HAP-1 (cell line): Measurements from ENCODE around the gene CDIP1.

ENCODE experiments used
- DNase-seq, 2 experiments: peaks; one replicate each; pipeline ENCODE4 v3.0.0-alpha.2; 2016 to 2020; ENCODE audit warnings: low spot score in 2 of 2
- H3K27me3 ChIP-seq: fragments of 250-450 bp; sonication (Bioruptor Pico); 2 replicates; pipeline ENCODE4 v1.5.1; 2020; ENCODE audit warnings: low read depth, mild to moderate bottlenecking, moderate library complexity
- H3K36me3 ChIP-seq: fragments of 250-450 bp; sonication (Bioruptor Pico); replicated peaks from 2 replicates; pipeline ENCODE4 v1.5.1; 2020; ENCODE audit warnings: mild to moderate bottlenecking
- H3K4me1 ChIP-seq: fragments of 250-450 bp; sonication (Bioruptor Pico); 2 replicates; pipeline ENCODE4 v1.5.1; 2020; ENCODE audit warnings: mild to moderate bottlenecking
- H3K4me3 ChIP-seq: fragments of 250-450 bp; sonication (Bioruptor Pico); 2 replicates; pipeline ENCODE4 v1.5.1; 2020; ENCODE audit warnings: mild to moderate bottlenecking, moderate library complexity
- H3K9me3 ChIP-seq: fragments of 250-450 bp; sonication (Bioruptor Pico); 2 replicates; pipeline ENCODE4 v1.5.1; 2020; ENCODE audit warnings: mild to moderate bottlenecking, moderate library complexity
- in situ Hi-C: fragments of 300-500 bp; cut with MboI; formaldehyde crosslinking; loops from 3 replicates; pipeline ENCODE4 v1.14.3; 2020; ENCODE audit warnings: low sequenced_read_pairs, inconsistent platforms, mixed read lengths

The CDIP1 gene

DNA sequence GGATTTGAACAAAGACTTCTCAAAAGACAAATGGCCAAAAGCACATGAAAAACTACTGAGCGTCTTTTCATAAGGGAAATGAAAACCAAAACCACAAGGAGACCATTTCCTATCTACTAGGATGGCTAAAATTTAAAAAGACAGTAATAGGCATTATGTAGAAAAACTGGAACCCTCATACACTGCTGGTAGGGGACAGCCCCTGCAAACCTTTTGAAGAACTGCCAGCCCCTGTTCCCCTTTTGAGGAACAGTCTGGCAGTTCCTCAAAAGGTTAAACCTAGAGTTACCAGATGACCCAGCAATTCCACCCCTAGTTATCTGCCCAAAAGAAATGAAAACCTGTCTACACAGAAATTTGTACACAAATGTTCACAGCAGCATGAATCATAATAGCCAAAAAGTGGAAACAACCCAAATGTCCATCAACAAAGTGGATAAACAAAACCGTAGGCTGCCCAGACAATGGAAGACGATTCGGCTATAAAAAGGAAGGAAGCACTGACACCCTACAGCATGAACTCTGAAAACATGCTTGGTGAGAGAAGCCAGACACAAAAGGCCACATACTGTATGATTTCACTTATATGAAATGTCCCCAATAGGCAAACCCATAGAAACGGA is 22.9 kb downstream of the CDIP1 start:
- DNase-seq, result no peak
- in situ Hi-C loops, result loop anchor here (5.0 to 10.0 kb wide), 2 partner anchors 72 to 439 kb away; partner anchors contain the start of gene SEC14L5
- Histone ChIP-seq H3K27me3 (no peaks in the 10 kb centered on the region), H3K9me3 (no peaks in the 10 kb centered on the region), H3K36me3 (peaks cover 20% of the 10 kb centered on the region), H3K4me1 (no peaks in the 10 kb centered on the region; the same call in 1 of the 2 replicates), H3K4me3 (no peak overlapping the region)

DNA sequence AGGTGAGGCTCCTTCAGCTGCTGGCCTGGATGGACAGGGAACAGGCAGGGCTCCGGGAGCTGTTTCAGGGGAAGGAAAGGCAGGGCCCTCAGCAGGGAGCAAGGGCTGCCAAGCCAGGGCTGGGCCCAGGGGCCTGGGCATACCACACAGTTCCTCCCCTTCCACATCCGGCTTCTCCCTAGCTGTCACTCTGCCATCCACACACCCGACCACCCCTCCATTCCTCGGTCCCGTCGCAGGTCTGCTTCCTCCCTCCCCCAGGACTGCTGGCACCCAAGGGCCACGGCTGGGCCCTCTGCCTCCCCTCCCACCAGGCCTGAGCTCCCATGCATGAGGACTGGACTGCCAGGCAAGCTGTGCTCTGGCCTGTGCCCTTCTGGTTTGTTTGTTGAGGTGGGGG is 24.0 kb downstream of the CDIP1 start:
- no peaks in the 10 kb centered on the region for H3K27me3 ChIP-seq
- no peaks in the 10 kb centered on the region; the same call in 1 of the 2 replicates for H3K4me1 ChIP-seq
- peaks cover 30% of the 10 kb centered on the region for H3K36me3 ChIP-seq
- DNase-seq, result no peak
- no peak overlapping the region for H3K4me3 ChIP-seq
- no peaks in the 10 kb centered on the region for H3K9me3 ChIP-seq
- in situ Hi-C loops, result loop anchor here (5.0 to 10.0 kb wide), 2 partner anchors 73 to 440 kb away; partner anchors contain the start of gene SEC14L5

DNA sequence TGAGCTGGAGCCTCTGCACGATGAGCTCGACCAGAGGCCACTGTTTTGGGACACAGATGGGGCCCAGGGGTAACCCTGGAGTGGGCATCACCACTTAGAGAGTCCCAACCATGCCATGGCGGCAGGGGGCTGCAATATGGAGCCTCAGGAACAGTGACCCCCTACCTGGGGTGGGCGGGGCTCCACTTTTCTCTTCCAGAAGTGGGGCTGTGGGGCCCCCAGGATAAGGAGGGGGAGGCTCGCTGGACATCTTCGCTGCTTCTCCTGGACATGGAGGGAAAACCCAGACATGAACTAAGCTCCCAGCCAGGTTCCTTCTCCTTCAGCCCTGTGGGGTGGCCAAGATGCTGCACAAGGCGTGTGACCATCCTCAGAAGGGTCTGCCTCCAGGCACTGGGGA is 24.7 kb downstream of the CDIP1 start:
- H3K4me1 ChIP-seq, result no peaks in the 10 kb centered on the region; the same call in 1 of the 2 replicates
- in situ Hi-C loops, result loop anchor here (10.0 kb wide), 1 partner anchor 441 kb away; the partner anchor contains the start of gene SEC14L5
- peaks cover 37% of the 10 kb centered on the region for H3K36me3 ChIP-seq
- H3K4me3 ChIP-seq, result no peak overlapping the region
- no peaks in the 10 kb centered on the region for H3K9me3 ChIP-seq
- H3K27me3 ChIP-seq, result no peaks in the 10 kb centered on the region
- no peak for DNase-seq

DNA sequence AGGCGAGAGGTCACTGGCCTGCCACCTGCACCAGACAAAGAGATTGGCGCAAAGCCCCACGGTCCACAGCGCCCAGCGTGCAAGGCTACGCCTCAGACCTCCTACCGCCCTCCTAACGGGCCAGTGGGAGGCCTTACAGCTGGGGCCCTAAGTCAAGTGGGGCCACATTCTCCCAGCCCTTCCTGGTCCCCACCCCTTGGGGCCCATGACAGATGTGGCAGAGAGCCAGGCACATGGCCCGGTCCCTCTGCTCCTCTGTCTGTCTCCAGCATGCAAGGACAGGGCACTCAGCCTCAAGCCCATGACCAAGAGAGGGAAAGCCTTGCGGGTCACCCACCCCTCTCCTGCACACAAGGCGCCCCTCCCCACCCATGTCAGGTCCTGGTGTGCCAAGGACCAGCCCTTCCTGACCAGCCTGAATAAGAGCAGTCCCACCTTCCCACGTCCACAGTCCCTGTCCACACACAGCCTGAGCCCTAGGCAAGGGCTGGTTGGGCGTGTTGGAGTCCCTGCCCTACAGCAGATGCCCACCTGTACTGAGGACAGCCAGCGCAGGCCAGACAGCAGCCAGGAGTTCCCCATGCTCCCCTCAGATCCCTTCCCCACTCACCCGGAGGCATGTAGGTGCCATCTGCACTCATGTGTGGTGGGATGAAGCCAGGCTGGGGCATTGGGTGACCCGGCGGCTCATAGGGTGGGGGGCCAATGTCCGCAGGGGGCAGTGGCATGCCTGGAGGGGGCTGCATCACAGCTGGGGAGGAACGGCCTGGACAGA is 25.3 kb downstream of the CDIP1 start:
- in situ Hi-C loops, result loop anchor here (10.0 kb wide), 1 partner anchor 442 kb away; the partner anchor contains the start of gene SEC14L5
- DNase-seq, result no peak
- Histone ChIP-seq H3K9me3 (no peaks in the 10 kb centered on the region), H3K27me3 (no peaks in the 10 kb centered on the region), H3K4me1 (no peaks in the 10 kb centered on the region; the same call in 1 of the 2 replicates), H3K36me3 (peaks cover 43% of the 10 kb centered on the region), H3K4me3 (no peak overlapping the region)

DNA sequence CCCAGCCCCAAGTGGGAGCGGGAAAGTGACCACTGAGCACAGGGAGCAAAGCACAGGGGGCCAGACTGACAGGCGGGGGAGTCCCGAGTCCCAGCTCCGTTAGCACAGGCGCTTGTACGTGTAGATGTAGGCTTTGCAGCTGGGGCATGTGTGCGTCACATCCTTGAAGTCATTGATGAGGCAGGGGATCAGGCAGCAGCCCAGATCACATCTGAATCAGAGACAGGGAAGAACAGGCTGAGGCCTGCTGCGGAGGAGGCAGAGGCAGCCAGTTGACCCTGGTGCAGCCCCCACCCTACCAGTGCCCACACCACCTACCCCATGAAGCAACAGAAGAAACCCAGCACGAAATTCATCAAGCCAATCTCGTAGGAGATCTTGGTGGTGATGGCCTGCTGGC is 26.1 kb downstream of the CDIP1 start:
- in situ Hi-C loops, result loop anchor here (10.0 kb wide), 1 partner anchor 442 kb away; the partner anchor contains the start of gene SEC14L5
- peaks cover 51% of the 10 kb centered on the region for H3K36me3 ChIP-seq

DNA sequence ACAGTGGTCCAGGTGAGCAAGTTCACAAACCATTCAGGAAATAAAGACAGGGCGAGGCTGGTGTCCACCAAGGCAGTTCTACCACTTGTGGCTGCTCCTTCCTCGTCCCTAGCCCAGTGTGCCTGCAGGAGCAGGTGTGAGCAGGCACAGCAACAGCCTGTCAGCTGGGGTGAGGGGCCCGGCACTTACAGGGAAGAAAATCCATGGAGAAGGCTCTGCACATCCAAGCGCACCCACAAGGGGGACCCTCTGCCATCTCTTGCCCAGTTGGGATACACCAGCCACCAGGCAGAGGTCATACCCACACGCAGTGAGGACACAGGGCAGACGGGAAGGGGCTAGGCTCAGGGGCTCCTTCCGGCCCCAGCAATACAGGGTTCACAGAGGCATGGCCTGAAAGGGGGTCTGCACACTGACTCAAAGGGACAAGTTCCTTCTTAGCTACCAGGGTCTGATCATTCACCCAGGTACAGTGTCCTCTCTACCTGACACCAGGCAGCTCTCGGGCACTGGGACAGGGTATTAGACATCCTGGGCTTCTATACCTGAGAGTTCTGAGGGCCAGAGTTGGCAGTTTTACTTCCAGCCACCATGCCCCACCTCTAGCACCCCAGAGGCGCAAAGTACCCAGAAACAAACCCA is 27.0 kb downstream of the CDIP1 start:
- no peaks in the 10 kb centered on the region; the same call in 1 of the 2 replicates for H3K4me1 ChIP-seq
- no peaks in the 10 kb centered on the region for H3K27me3 ChIP-seq
- H3K9me3 ChIP-seq, result no peaks in the 10 kb centered on the region
- in situ Hi-C loops, result loop anchor here (10.0 kb wide), 1 partner anchor 443 kb away; the partner anchor contains the start of gene SEC14L5
- peaks cover 60% of the 10 kb centered on the region for H3K36me3 ChIP-seq
- H3K4me3 ChIP-seq, result no peak overlapping the region
- DNase-seq, result peak; percentile 31 to 73

More for the DNA sequence above, 26.1 kb downstream of the CDIP1 start:
- Histone ChIP-seq H3K27me3 (no peaks in the 10 kb centered on the region), H3K4me3 (no peak overlapping the region), H3K4me1 (no peaks in the 10 kb centered on the region; the same call in 1 of the 2 replicates), H3K9me3 (no peaks in the 10 kb centered on the region)
- no peak for DNase-seq

DNA sequence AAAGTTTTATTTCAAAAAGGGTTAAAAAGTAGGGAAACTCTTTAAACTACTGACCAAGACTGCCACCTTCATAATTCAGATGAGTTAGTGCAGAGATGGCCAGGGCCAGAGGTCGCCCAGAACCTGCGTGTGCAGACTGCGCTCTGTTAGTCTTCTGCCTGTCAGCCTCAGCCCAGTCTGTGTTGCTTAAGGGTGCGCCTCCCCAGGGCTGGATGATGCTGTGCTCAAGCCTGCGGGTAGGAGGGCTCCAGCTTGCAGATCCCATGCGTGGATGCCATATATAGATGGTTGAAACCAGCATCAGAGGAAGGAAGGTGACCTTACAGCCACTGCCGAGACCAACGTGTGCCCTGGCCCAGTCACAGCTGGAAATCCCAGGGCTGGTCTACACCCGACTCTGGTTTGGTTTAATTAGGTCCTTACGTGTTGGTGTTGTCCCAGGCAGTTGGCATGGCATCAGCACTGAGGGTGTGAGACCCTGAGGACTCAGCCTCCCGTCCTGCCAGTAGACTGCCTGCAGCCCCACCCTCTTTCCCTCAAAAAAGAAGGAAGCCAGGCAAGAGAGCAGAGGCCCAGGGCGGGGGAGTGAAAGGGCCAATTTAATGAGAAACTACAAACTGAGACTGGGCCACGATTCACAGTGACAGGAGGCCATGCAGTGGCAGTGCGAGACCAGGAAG is 27.7 kb downstream of the CDIP1 start:
- H3K4me1 ChIP-seq, result no peaks in the 10 kb centered on the region; the same call in 1 of the 2 replicates
- H3K27me3 ChIP-seq, result no peaks in the 10 kb centered on the region
- in situ Hi-C loops, result loop anchor here (10.0 kb wide), 1 partner anchor 444 kb away; the partner anchor contains the start of gene SEC14L5
- H3K9me3 ChIP-seq, result no peaks in the 10 kb centered on the region
- DNase-seq, result no peak
- H3K36me3 ChIP-seq, result peaks cover 62% of the 10 kb centered on the region
- H3K4me3 ChIP-seq, result no peak overlapping the region

DNA sequence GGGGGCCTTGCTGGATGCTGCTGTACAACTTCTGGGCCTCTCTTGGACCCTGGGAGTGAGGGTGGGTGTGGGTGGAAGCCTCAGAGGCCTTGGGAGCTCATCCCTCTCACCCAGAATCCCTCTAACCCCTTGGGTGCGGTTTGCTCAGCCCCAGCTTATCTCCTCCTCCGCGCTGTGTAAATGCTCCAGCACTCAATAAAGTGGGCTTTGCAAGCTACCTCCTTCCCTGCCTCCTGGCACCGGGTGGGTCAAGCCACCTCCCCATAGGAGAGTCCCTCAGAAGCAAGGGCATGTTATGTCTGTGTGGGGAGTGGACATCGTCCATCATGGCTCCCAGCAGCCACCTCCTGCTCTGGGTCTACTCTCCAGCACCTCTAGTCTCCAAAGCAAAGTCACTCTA is 28.4 kb downstream of the CDIP1 start:
- DNase-seq, result no peak
- H3K4me1 ChIP-seq, result no peaks in the 10 kb centered on the region
- no peaks in the 10 kb centered on the region for H3K27me3 ChIP-seq
- no peaks in the 10 kb centered on the region for H3K9me3 ChIP-seq
- in situ Hi-C loops, result loop anchor here (10.0 kb wide), 1 partner anchor 445 kb away; the partner anchor contains the start of gene SEC14L5
- peaks cover 62% of the 10 kb centered on the region for H3K36me3 ChIP-seq
- no peak overlapping the region for H3K4me3 ChIP-seq

DNA sequence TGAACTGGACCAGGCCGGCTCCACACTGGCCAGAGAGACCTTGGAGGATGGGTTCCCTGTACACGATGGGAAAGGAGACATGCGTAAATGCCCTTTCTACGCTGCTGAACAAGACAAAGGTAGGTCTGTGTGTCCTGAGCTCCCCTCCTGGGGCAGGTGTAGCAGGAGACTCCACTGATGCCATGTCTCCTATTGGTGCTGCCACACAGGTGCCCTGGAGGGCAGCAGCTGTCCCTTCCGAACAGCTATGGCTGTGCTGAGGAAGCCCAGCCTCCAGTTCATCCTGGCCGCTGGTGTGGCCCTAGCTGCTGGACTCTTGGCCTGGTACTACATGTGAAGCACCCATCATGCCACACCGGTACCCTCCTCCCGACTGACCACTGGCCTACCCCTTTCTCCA is 29.2 kb downstream of the CDIP1 start:
- Histone ChIP-seq H3K4me3 (no peak overlapping the region), H3K27me3 (no peaks in the 10 kb centered on the region), H3K4me1 (no peaks in the 10 kb centered on the region), H3K36me3 (peaks cover 62% of the 10 kb centered on the region), H3K9me3 (no peaks in the 10 kb centered on the region)
- DNase-seq, result no peak
- in situ Hi-C loops, result no loop called here

DNA sequence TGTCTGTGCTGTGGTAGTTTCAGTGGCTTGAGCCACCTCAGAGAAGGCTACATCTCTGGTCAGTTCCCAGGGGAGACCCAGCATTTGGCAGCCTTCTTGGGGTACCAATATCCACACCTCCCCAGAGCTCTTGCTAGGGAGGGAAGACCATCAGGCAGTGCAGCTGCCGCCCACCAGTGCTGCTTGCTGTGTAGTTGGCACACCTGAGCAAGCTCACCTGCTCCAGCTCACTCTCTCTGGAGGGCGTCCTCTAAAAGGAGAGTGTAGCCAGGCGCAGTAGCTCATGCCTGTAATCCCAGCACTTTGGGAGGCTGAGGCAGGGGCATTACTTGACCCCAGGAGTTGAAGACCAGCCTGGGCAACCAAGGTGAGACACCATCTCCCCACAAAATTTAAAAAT is 29.8 kb downstream of the CDIP1 start:
- DNase-seq, result no peak
- in situ Hi-C loops, result no loop called here
- peaks cover 62% of the 10 kb centered on the region for H3K36me3 ChIP-seq

DNA sequence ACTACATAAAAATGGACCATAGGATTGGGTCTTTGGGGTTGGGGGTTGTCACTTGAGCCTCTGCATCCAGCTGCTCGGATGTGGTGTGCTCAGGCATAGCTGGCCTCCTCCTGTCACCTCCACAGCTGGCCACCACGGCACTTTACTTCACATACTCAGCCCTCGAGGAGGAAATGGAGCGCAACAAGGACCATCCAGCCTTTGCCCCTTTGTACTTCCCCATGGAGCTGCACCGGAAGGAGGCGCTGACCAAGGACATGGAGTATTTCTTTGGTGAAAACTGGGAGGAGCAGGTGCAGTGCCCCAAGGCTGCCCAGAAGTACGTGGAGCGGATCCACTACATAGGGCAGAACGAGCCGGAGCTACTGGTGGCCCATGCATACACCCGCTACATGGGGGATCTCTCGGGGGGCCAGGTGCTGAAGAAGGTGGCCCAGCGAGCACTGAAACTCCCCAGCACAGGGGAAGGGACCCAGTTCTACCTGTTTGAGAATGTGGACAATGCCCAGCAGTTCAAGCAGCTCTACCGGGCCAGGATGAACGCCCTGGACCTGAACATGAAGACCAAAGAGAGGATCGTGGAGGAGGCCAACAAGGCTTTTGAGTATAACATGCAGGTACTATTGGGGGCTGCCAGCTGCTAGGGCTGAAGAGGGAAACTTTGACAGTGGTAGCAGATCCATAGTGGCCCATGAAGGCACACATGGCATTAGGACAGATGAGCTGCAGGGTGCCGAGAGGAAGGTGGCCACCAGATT is 30.8 kb downstream of the CDIP1 start:
- Histone ChIP-seq H3K36me3 (peaks cover 62% of the 10 kb centered on the region), H3K4me1 (no peaks in the 10 kb centered on the region), H3K4me3 (no peak overlapping the region), H3K27me3 (no peaks in the 10 kb centered on the region), H3K9me3 (no peaks in the 10 kb centered on the region)
- in situ Hi-C loops, result no loop called here
- no peak for DNase-seq

More for the DNA sequence above, 29.8 kb downstream of the CDIP1 start:
- Histone ChIP-seq H3K4me1 (no peaks in the 10 kb centered on the region), H3K27me3 (no peaks in the 10 kb centered on the region), H3K4me3 (no peak overlapping the region), H3K9me3 (no peaks in the 10 kb centered on the region)

DNA sequence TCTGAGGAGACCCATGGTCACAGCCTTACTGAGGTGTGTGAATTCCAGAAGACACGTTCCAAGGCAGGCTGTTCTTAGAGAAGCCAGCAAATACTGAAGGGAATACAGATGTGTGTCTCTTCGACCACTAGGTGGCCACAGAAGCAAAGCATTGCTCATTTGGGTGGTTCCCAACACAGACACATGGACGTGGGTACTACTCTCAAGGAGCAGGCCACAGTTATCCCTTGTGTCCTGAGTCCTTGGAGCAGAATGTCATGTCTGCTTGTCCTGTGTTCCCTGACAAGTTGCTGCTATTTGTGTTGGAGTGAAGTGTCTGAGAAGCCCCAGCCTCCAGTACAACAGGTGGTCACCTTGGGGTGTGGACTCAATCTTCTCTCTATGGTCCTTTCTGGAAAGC is 32.1 kb downstream of the CDIP1 start:
- Histone ChIP-seq H3K4me1 (no peaks in the 10 kb centered on the region), H3K9me3 (no peaks in the 10 kb centered on the region), H3K4me3 (no peak overlapping the region), H3K36me3 (peaks cover 49% of the 10 kb centered on the region), H3K27me3 (no peaks in the 10 kb centered on the region)
- peak; percentile 60 to 66 for DNase-seq
- in situ Hi-C loops, result no loop called here
